NK-92 (cell line): ENCODE data around the gene NCOA1.
"Not testable (repeated sequence)": the region's sequence is repeated elsewhere in the genome, so short reads cannot be mapped to it uniquely, and the experiment has no call there.

Source experiments
- DNase-seq: peaks from one replicate; lab custom pipeline; 2025; ENCODE audit not compliant: unreplicated experiment; lab: John Stamatoyannopoulos, UW

NCOA1 gene

GRCh38 chr2:24571828-24572442, 80.9 kb downstream of the NCOA1 start:
- no peak for DNase-seq

GRCh38 chr2:24576146-24576545, 85.1 kb downstream of the NCOA1 start:
- no peak for DNase-seq

GRCh38 chr2:24576617-24577016, 85.6 kb downstream of the NCOA1 start:
- DNase-seq = no peak

- no peak for DNase-seq
These were observed 86.4 kb downstream of the NCOA1 start for GRCh38 chr2:24577481-24577880.

- no peak for DNase-seq
These were observed 88.2 kb downstream of the NCOA1 start for GRCh38 chr2:24579053-24579803.

GRCh38 chr2:24580561-24580960, 89.5 kb downstream of the NCOA1 start:
- DNase-seq = no peak

GRCh38 chr2:24581971-24582370, 90.9 kb downstream of the NCOA1 start:
- not testable (repeated sequence) for DNase-seq

GRCh38 chr2:24586955-24587354, 95.9 kb downstream of the NCOA1 start:
- no peak for DNase-seq

GRCh38 chr2:24588294-24588693, 97.2 kb downstream of the NCOA1 start:
- no peak for DNase-seq

- no peak for DNase-seq
These were observed 101.5 kb downstream of the NCOA1 start for GRCh38 chr2:24592441-24593100.

- no peak for DNase-seq
These were observed 103.2 kb downstream of the NCOA1 start for GRCh38 chr2:24594283-24594682.

GRCh38 chr2:24597181-24597870, 106.3 kb downstream of the NCOA1 start:
- no peak for DNase-seq

- not testable (repeated sequence) for DNase-seq
These were observed 109.1 kb downstream of the NCOA1 start for GRCh38 chr2:24600140-24600539.

GRCh38 chr2:24611631-24612030, 120.6 kb downstream of the NCOA1 start:
- DNase-seq = no peak

GRCh38 chr2:24613154-24613814, 122.2 kb downstream of the NCOA1 start:
- no peak for DNase-seq

GRCh38 chr2:24616616-24617015, 125.6 kb downstream of the NCOA1 start:
- DNase-seq = no peak

- no peak for DNase-seq
These were observed 126.4 kb downstream of the NCOA1 start for GRCh38 chr2:24617424-24617823.

- no peak for DNase-seq
These were observed 127.1 kb downstream of the NCOA1 start for GRCh38 chr2:24618144-24618543.

- no peak for DNase-seq
These were observed 127.6 kb downstream of the NCOA1 start for GRCh38 chr2:24618680-24619079.

GRCh38 chr2:24620936-24621335, 129.9 kb downstream of the NCOA1 start:
- DNase-seq = no peak
